ENCODE results near the gene FBXO17.

DNA sequence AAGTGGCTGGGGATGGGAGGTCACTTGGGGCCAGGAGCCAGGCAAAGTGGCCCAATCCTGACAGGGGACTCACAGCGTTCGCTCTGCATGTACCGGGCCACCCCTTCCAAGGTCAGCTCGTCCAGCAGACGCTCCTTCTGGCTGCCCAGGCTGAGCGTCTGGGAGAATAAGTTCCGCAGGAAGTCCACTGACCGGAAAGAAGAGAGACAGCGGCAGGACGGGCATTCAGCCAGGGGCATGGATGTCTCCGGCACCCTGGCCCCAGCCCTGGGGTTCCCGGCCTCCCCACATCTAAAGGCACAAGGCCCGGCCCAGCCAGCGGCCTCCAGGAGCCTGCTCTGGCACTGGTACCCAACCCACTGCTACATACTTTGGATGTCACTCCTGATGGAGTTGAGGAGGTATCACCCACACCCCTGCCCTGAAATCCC lies 82.2 kb downstream of the FBXO17 start:
- no peak for TF ChIP-seq EZH2 (IDR thresholded peaks at IDR 0.05; ENCODE audit: low read depth)
- TF ChIP-seq, protein P1, sequence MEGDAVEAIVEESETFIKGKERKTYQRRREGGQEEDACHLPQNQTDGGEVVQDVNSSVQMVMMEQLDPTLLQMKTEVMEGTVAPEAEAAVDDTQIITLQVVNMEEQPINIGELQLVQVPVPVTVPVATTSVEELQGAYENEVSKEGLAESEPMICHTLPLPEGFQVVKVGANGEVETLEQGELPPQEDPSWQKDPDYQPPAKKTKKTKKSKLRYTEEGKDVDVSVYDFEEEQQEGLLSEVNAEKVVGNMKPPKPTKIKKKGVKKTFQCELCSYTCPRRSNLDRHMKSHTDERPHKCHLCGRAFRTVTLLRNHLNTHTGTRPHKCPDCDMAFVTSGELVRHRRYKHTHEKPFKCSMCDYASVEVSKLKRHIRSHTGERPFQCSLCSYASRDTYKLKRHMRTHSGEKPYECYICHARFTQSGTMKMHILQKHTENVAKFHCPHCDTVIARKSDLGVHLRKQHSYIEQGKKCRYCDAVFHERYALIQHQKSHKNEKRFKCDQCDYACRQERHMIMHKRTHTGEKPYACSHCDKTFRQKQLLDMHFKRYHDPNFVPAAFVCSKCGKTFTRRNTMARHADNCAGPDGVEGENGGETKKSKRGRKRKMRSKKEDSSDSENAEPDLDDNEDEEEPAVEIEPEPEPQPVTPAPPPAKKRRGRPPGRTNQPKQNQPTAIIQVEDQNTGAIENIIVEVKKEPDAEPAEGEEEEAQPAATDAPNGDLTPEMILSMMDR (conservative IDR thresholded peaks at IDR 0.05): no peak
